Stimulated activated CD4-positive, alpha-beta T cell treated with anti-CD3 and anti-CD28 coated beads, Interleukin-1b, Interleukin-23, amount 100 ng/mL, for 48 hours (primary cell): Measurements from ENCODE around the gene HTR3E.
"Not testable (repeated sequence)": the region's sequence is repeated elsewhere in the genome, so short reads cannot be mapped to it uniquely, and the experiment has no call there.

Source experiments
- DNase-seq: peaks from one replicate; pipeline ENCODE4 v3.0.0-alpha.2; 2020

The HTR3E gene, protein sequence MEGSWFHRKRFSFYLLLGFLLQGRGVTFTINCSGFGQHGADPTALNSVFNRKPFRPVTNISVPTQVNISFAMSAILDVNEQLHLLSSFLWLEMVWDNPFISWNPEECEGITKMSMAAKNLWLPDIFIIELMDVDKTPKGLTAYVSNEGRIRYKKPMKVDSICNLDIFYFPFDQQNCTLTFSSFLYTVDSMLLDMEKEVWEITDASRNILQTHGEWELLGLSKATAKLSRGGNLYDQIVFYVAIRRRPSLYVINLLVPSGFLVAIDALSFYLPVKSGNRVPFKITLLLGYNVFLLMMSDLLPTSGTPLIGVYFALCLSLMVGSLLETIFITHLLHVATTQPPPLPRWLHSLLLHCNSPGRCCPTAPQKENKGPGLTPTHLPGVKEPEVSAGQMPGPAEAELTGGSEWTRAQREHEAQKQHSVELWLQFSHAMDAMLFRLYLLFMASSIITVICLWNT

DNA sequence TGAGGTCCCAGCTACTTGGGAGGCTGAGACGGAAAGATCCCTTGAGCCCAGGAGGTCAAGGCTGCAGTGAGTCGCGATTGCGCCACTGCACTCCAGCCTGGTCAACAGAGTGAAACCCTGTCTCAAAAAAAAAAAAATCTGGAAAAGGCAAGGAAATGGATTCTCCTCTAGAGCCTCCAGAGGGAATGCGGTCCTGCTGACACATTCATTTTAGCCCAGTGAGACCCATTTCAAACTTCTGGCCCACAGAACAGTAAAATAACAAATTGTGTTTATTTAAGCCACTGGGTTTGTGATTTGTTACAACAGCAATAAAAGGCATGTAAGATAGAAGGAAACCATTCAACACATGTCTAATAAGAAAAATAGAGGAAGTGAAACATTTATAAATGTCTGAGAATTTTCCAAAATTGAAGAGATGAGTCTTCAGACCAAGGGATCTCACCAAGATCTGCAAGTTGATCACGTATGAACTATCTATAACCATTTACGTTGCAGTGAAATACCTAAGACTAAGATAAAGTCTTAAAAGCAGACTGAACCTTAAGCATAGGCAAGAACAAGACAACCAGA lies at the start of gene HTR3E:
TSS of gene HTR3E (plus strand) at position 254 of the 573 bp plus-strand sequence. CDS start 466 bp downstream, outside the sequence.
- no peak for DNase-seq

- no peak for DNase-seq
Measured at GRCh38 chr3:184050217-184050847, 46.5 kb upstream of the HTR3E start.

- no peak for DNase-seq
Measured at GRCh38 chr3:184052767-184053166, 44.1 kb upstream of the HTR3E start, which contains the start of gene HTR3C. Gene HTR3C (plus strand): TSS chr3:184053047. CDS start chr3:184053081, 34 bp downstream.

- DNase-seq = no peak
Measured at GRCh38 chr3:184058029-184058428, 38.8 kb upstream of the HTR3E start.

- no peak for DNase-seq
Measured at GRCh38 chr3:184059424-184059823, 37.4 kb upstream of the HTR3E start.

- DNase-seq = no peak
Measured at GRCh38 chr3:184062637-184063036, 34.2 kb upstream of the HTR3E start.

DNA sequence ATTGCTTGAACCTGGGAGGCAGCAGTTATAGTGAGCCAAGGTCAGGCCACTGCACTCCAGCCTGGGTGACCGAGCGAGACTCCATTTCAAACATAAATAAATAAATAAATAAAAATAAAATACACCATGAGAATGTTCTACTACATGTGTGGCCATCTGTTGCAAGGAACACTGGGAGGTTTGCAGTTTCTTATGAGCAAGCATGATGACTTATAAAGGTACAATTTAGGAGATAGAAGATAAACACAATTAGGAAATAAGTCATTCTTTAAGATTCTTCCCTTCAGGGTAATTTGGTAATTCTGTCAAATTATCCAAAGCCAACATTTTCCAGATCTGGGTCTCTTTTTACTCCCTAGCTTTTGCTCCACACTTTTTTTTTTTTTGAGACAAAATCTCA lies 30.7 kb upstream of the HTR3E start:
- no peak for DNase-seq

- no peak for DNase-seq
Measured at GRCh38 chr3:184067573-184068055, 29.2 kb upstream of the HTR3E start.

DNA sequence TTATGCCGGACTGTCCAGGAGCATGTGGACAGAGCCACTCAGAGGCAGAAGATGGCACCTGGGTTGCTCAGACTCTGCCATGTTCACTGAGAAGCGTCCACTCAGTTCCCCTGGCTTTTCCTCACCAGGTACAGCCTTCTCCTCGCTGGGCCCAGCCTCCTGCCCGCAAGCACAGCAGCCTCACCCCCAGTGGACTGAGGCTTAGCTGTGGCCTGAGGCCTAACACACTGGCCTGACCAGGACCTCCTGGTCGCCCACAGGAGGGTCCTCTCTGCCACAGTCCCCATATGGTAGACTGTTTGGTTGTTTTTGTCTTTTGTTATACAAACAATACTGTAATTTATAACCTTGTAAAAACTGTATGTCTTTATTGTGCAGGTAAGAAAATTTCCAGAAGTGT lies 28.5 kb upstream of the HTR3E start:
- DNase-seq = no peak

DNA sequence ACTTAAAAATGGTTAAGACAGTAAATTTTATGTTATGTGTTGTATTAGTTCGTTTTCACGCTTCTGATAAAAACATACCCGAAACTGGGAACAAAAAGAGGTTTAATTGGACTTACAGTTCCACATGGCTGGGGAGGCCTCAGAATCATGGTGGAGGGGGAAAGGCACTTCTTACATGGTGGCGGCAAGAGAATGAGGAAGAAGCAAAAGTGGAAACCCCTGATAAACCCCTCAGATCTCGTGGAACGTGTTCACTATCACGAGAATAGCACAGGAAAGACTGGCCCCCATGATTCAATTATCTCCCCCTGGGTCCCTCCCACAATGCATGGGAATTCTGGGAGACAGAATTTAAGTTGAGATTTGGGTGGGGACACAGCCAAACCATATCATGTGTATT lies 25.7 kb upstream of the HTR3E start:
- not testable (repeated sequence) for DNase-seq

DNA sequence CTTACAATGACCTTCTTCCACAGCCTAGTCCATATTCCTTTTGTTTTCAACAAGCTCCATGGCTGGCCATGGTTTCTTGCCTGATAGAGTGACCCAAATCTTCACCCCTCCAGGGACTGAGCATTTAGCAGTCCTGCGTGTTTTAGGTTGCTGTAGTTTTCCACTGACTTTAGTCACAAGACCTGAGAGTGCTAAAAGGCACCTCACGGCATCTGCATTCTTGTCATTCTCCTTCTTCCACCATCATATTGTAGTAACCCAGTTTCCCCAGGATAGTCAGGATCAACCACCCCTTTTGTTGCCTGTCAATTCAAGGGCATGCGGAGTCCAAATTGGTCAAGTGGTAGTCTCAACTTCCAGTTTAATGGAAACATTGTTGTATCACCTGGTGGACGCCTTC lies 23.2 kb upstream of the HTR3E start:
- no peak for DNase-seq

- no peak for DNase-seq
Measured at GRCh38 chr3:184075901-184076300, 21.0 kb upstream of the HTR3E start.

DNA sequence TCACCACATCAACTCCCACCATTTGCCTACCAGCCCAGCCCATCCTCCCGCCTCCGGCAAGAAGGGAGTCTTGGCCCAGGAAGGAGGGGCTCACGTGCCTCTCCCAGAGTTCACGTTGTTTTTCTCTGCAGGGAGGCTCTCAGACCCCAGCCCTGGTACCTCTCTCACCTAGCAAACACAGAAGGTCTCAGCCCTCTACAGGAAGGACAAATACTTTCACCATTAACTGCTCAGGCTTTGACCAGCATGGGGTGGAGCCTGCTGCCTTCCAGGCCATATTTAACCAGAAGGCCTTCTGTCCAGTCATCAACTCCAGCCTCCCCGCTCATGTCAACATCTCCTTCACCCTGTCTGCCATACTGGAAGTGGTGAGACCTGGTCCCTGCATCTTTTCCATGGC lies 19.0 kb upstream of the HTR3E start:
- no peak for DNase-seq

DNA sequence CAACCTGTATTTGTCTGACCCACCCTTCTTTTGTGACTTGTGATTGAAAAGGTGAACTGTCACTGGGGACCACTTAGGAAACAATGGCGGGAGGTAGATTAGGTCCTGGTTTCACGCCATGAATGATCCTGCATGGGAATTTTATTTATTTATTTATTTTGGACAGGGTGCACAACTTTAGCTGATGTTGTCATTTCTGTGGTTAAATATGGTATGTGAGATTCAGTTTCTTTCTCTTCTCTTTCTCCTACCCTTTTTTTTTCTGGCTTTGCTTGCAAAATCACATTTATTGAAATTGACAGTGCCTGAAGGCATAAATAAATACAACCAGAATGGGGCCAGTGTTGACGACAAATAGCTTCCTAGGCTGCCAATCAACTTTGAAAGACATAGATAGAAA lies 18.0 kb upstream of the HTR3E start:
- no peak for DNase-seq

GRCh38 chr3:184081116-184081830 lies 15.6 kb upstream of the HTR3E start:
- no peak for DNase-seq

DNA sequence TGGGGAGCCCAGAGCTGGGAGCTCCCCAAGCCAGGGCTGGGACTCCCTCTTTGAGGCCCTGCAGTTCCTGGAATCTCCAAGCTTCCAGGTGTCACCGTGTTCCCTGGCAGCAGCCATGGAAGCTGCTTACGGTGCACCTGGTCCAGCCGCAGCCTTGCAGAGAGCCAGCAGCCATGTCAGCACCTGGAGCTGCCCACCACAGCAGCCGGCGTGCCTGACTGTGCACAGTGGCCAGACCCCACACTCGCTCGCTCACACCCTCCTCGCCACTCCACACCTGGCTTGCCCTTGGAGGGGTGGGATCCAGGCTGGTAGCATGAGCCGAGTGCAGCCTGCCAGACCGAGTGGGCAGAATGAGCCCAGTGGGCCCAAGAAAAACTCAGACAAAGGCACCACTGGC lies 14.8 kb upstream of the HTR3E start:
- no peak for DNase-seq

DNA sequence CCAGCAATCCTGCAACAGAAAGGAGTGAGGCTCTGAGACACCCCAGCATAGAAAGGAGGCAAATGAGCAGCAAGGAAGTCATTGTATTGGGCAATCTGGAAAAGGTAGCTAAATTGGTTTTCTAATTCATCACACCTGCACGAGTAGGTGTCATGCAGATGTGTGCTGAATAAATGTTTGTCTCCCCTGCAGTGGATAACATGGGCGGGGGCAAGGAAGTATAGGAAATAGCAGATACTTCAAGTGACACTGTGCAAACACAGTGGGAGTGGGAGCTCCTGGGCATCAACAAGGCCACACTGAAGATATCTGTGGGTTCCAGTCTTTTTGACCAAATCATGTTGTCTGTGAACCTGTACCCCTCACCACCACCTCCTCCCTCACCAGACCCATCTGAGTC lies 14.4 kb upstream of the HTR3E start:
- no peak for DNase-seq

- no peak for DNase-seq
Measured at GRCh38 chr3:184085389-184085852, 11.4 kb upstream of the HTR3E start.

- no peak for DNase-seq
Measured at GRCh38 chr3:184092199-184092598, 4.7 kb upstream of the HTR3E start.

DNA sequence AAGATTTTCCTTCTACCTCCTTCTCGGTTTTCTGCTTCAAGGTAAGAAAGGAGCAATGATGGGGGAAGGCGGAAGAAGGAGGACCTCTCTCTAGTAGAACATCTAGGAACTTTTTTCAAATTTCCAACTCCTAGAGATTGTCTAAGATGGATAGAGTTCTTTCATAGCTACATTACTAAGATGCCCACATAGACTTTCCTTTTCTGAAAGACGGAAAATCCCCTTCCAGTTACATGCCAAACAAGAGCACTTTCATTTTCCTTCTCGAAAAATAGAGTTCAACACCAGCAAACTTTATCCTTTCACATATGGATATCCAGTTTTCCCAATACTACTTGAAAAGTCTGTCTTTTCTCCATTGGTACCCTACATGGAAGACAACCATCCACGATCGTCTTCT lies 692 bp downstream of the HTR3E start:
- DNase-seq = no peak

DNA sequence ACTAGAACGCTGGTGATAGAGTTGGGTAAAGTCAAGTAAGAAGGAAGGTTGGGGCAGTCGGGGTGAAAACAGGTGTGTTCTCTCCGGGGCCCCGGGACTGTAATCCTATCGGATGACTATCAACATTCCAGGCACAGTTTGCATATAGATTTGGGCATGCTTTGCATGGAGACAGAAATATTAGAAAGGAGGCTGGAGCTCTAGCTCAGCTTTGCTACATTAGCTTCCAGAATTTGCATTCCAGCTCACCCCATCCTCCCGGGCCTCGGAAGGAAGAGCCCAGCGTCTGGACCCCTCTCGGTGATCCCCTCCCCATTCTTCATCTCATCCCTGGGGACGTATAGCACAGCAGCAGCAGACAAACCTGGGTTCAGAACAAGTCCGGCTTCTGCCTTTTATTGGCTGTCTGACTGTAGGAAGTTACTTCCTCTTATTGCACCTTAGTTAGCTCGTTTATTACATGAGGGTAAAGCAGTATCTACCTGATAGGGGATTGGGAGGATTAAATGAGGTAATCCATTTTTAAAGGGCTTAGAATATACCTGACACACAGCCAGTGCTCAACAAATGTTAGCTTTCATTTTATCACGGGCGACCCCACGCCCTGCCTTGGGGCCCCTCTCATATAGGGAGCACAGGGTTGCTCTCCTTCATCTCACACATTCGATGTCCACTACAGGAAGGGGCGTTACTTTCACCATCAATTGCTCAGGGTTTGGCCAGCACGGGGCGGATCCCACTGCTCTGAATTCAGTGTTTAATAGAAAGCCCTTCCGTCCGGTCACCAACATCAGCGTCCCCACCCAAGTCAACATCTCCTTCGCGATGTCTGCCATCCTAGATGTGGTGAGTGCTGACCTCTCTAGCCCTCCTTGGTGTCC lies 3.2 kb downstream of the HTR3E start:
- DNase-seq = no peak

DNA sequence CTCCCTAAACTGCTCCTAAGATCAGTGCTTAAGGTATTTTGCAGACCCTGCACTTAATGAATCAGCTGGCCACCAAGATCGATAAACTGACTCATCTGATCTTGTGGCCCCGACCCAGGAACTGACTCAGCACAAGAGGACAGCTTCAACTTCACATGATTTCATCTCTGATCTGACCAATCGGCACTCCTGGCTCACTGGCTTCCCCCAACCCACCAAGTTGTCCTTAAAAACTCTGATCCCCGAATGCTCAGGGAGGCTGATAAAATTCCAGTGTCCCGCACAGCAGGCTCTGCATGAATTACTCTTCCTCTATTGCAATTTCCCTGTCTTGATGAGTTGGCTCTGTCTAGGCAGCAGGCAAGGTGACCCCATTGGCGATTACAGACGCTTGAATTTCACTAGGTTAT lies 13.5 kb downstream of the HTR3E start:
- no peak for DNase-seq
